ENCODE results near the gene UIMC1.

Gene UIMC1

GRCh38 chr5:176965633-176966032 is 40.9 kb downstream of the UIMC1 start:
- Histone ChIP-seq H3K27ac (no peak overlapping the region), H3K4me3 (no peak overlapping the region)

GRCh38 chr5:176959051-176959450 is 47.5 kb downstream of the UIMC1 start:
- no peak overlapping the region for H3K4me3 ChIP-seq

GRCh38 chr5:176956756-176957155 is 49.8 kb downstream of the UIMC1 start:
- Histone ChIP-seq H3K4me3 (no peak overlapping the region), H3K27ac (no peak overlapping the region)

More at GRCh38 chr5:176959051-176959450, 47.5 kb downstream of the UIMC1 start:
- H3K27ac ChIP-seq, result no peak overlapping the region

GRCh38 chr5:176955895-176956294 is 50.7 kb downstream of the UIMC1 start:
- no peak overlapping the region for H3K4me3 ChIP-seq

GRCh38 chr5:176954050-176954449 is 52.5 kb downstream of the UIMC1 start:
- Histone ChIP-seq H3K4me3 (no peak overlapping the region), H3K27ac (no peak overlapping the region)

More at GRCh38 chr5:176955895-176956294, 50.7 kb downstream of the UIMC1 start:
- H3K27ac ChIP-seq, result no peak overlapping the region

- no peak overlapping the region for H3K4me3 ChIP-seq
- no peak overlapping the region for H3K27ac ChIP-seq
Measured at GRCh38 chr5:176952531-176953193, 53.9 kb downstream of the UIMC1 start.

- H3K27ac ChIP-seq, result no peak overlapping the region
Measured at GRCh38 chr5:176948458-176948857, 58.1 kb downstream of the UIMC1 start.

GRCh38 chr5:176947847-176948246 is 58.7 kb downstream of the UIMC1 start:
- Histone ChIP-seq H3K27ac (no peak overlapping the region), H3K4me3 (no peak overlapping the region)

More at GRCh38 chr5:176948458-176948857, 58.1 kb downstream of the UIMC1 start:
- no peak overlapping the region for H3K4me3 ChIP-seq

- no peak overlapping the region for H3K4me3 ChIP-seq
Measured at GRCh38 chr5:176944268-176944667, 62.3 kb downstream of the UIMC1 start.

GRCh38 chr5:176943816-176944215 is 62.8 kb downstream of the UIMC1 start:
- H3K27ac ChIP-seq, result no peak overlapping the region
- H3K4me3 ChIP-seq, result no peak overlapping the region

More at GRCh38 chr5:176944268-176944667, 62.3 kb downstream of the UIMC1 start:
- H3K27ac ChIP-seq, result no peak overlapping the region

- Histone ChIP-seq H3K4me3 (no peak overlapping the region), H3K27ac (no peak overlapping the region)
Measured at GRCh38 chr5:176941951-176942350, 64.6 kb downstream of the UIMC1 start.

- H3K4me3 ChIP-seq, result no peak overlapping the region
- no peak overlapping the region for H3K27ac ChIP-seq
Measured at GRCh38 chr5:176938472-176938871, 68.1 kb downstream of the UIMC1 start.

GRCh38 chr5:176935017-176935416 is 71.6 kb downstream of the UIMC1 start:
- H3K4me3 ChIP-seq, result no peak overlapping the region
- no peak overlapping the region for H3K27ac ChIP-seq

GRCh38 chr5:176934309-176934930 is 72.2 kb downstream of the UIMC1 start:
- H3K27ac ChIP-seq, result no peak overlapping the region
- H3K4me3 ChIP-seq, result no peak overlapping the region

GRCh38 chr5:176929654-176930053 is 76.9 kb downstream of the UIMC1 start:
- H3K27ac ChIP-seq, result no peak overlapping the region
- no peak overlapping the region for H3K4me3 ChIP-seq

GRCh38 chr5:176927562-176927961 is 79.0 kb downstream of the UIMC1 start:
- H3K4me3 ChIP-seq, result no peak overlapping the region
- H3K27ac ChIP-seq, result no peak overlapping the region

- no peak overlapping the region for H3K27ac ChIP-seq
- no peak overlapping the region for H3K4me3 ChIP-seq
Measured at GRCh38 chr5:176922817-176923216, 83.8 kb downstream of the UIMC1 start.

GRCh38 chr5:176921714-176922113 is 84.9 kb downstream of the UIMC1 start:
- no peak overlapping the region for H3K4me3 ChIP-seq
- H3K27ac ChIP-seq, result no peak overlapping the region

- Histone ChIP-seq H3K4me3 (no peak overlapping the region), H3K27ac (no peak overlapping the region)
Measured at GRCh38 chr5:176918613-176919012, 88.0 kb downstream of the UIMC1 start.

- Histone ChIP-seq H3K4me3 (no peak overlapping the region), H3K27ac (no peak overlapping the region)
Measured at GRCh38 chr5:176916337-176916736, 90.2 kb downstream of the UIMC1 start.

GRCh38 chr5:176915906-176916305 is 90.7 kb downstream of the UIMC1 start:
- Histone ChIP-seq H3K4me3 (no peak overlapping the region), H3K27ac (no peak overlapping the region)

GRCh38 chr5:176912115-176912514 is 94.5 kb downstream of the UIMC1 start:
- no peak overlapping the region for H3K27ac ChIP-seq
- no peak overlapping the region for H3K4me3 ChIP-seq
